Epithelial cell of prostate (primary cell): ENCODE measurements around the gene UBE2E1.
"Not testable (repeated sequence)": the region's sequence is repeated elsewhere in the genome, so short reads cannot be mapped to it uniquely, and the experiment has no call there.

ENCODE experiments used
- DNase-seq: peaks from one replicate; pipeline ENCODE4 v3.0.0-alpha.2; 2011; ENCODE audit warnings: low read depth, low spot score
- H3K27ac ChIP-seq: fragments of 450-650 bp; 2 replicates; pipeline ENCODE4 v1.5.1; 2017; ENCODE audit warnings: mild to moderate bottlenecking

The UBE2E1 gene

GRCh38 chr3:23874359-23875112 is 68.8 kb downstream of the UBE2E1 start:
- no peak for DNase-seq
- no peak overlapping the region for H3K27ac ChIP-seq

GRCh38 chr3:23875113-23875725 is 69.5 kb downstream of the UBE2E1 start:
- no peak overlapping the region for H3K27ac ChIP-seq
- DNase-seq: no peak

DNA sequence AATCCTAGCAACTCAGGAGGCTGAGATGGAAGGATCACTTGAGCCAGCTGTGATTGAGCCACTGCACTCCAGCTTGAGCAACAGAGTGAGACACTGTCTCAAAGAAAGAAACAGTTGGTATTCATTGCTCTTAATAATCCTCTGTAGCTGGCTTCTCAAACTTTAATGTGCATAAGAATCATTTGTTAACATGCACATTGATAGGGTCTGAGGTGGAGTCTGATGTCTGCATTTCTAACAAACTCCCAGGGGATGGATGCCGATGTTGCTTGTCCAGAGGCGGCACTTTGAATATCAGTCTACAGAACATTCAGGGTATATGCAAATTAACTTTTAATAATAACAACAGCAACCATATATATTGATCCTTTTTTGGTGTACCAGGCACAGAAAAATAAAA is 71.2 kb downstream of the UBE2E1 start:
- H3K27ac ChIP-seq: no peak overlapping the region
- DNase-seq: no peak

DNA sequence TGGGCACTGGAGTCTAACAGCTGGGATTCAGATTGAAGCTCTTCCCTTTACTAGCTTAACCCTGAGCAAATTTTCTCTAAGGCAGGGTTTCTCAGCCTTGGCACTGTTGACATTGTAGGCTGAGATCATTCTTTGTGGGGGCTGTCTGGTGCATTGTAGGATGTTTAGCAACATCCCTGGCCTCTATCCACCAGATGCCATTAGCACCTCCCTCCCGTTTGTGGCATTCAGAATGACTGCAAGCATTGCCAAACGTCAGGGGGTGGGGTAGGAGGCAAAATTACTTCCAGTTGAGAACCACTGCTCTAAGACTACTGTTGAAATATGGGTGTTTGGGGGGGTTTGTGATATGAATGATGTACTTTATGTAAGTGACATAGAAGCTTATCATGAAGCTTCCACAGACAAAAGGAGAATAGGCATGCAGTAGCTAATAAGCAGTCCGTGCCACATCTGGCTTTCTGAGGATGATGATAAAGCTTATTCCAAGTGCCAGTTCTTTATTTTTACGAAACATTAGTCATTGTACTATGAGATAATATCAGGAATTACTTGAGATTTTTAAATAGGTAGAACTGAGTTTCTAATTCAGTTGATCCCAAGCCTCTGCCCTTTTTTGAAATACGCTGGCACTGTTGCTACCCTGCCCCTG is 71.7 kb downstream of the UBE2E1 start:
- DNase-seq: peak; percentile 22
- no peak overlapping the region for H3K27ac ChIP-seq

DNA sequence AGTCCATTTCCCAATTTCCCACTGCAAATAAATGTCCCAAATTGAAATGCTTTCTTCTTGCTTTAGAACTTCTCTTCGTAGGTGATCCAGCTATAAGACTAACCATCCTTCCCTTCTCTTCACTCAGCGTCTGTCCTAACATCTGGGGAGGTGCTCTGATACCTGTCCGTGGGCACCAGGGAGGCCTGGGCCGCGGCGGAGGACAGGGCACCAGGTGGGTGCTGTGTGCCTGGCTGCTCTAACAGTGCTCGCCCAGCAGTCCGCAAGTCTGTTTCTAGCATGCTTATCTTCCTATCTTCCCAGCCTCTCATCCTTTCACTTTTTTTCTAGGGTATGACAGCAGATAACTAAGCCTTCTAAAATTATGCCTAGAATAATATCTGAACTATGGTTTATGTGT is 73.7 kb downstream of the UBE2E1 start:
- no peak for DNase-seq
- no peak overlapping the region for H3K27ac ChIP-seq

GRCh38 chr3:23880703-23881339 is 75.1 kb downstream of the UBE2E1 start:
- DNase-seq: no peak
- H3K27ac ChIP-seq: no peak overlapping the region

GRCh38 chr3:23881993-23882392 is 76.2 kb downstream of the UBE2E1 start:
- not testable (repeated sequence) for DNase-seq

DNA sequence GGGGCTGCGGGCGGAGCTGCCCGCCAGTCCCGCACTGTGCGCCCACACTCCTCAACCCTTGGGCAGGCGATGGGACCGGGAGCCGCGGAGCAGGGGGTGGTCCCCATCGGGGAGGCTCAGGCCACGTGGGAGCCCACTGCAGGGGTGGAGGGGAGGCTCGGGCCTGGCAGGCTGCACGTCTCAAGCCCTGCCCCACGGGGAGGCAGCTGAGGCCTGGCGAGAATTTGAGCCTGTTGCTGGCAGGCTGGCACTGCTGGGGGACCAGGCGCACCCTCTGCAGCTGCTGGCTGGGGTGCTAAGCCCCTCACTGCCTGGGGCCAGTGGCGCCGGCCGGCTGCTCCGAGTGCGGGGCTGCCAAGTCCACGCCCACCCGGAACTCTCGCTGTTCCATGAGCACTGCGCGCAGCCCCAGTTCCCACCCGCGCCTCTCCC is 76.7 kb downstream of the UBE2E1 start:
- H3K27ac ChIP-seq: no peak overlapping the region
- no peak for DNase-seq

More at GRCh38 chr3:23881993-23882392, 76.2 kb downstream of the UBE2E1 start:
- H3K27ac ChIP-seq: not testable (repeated sequence)

- DNase-seq: no peak
- peak overlapping the region; percentile 34 for H3K27ac ChIP-seq
These were observed 78.7 kb downstream of the UBE2E1 start for GRCh38 chr3:23884481-23884880.

GRCh38 chr3:23885210-23885609 is 79.5 kb downstream of the UBE2E1 start:
- H3K27ac ChIP-seq: peak overlapping the region; percentile 34
- DNase-seq: no peak

DNA sequence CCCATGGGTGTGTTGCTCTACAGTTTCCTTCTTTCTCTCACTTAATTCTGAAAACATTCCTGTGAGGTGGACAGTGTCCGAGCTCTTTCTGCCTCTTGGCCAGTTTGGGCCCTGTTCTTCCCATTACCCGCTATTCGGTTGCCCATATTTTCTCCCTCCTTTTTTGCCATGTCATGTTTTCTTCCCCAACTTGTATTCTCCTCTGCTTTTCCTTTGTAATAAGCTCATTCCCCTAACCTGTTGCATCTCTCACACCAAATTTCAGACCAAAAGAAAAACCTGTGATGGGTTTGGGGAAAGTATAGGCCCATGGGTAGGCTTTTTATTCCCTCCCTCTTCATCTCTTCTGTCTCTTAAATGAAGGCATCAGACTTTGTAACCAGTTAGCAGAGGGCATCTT is 80.6 kb downstream of the UBE2E1 start:
- H3K27ac ChIP-seq: no peak overlapping the region
- no peak for DNase-seq

DNA sequence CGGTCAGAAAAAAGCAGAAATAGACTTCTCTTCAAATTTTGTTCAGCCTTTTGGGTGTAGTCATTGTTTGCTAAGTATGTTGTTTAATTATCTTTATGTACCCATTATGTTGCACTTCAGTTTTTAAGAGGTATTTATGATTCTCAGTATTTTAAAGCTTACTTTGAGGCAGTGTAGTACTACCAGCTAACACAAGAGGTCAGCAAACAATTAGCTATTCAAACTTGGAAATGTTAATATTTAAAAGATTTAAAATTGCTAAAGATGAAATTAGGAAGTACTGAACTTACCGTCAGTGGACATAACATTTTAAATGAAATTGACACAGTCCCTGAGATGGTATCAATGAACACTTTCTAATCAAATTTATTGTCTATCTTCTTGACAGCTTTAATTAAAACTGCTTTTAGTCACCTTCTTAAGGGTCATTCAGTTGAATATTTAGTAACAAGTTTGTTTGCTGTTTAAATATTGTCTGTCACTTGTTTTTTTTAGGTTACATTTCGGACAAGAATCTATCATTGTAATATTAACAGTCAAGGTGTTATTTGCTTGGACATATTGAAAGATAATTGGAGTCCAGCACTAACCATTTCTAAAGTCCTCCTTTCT is 83.0 kb downstream of the UBE2E1 start:
- DNase-seq: no peak
- H3K27ac ChIP-seq: peak overlapping the region; percentile 43

DNA sequence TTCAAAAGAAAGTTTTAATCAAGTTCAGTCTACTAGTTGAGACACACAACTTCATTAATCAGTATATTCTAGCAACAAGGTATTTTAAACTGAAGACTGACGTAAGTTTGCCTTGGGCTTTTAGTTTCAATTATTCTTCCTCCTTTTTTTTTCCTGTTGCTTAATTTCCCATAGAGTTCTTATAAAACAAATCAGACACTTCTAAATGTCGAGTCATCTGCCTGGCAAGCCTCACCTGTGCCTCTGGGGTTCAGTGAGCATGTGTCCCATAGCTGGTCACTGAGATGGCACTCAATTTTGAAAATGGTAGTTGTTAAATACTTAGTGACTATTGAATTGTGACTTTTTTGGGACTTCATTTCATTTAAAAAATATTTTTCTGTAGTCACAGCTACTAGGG is 83.6 kb downstream of the UBE2E1 start:
- peak overlapping the region; percentile 43 for H3K27ac ChIP-seq
- no peak for DNase-seq

GRCh38 chr3:23889950-23890349 is 84.2 kb downstream of the UBE2E1 start:
- peak overlapping the region; percentile 43 for H3K27ac ChIP-seq
- DNase-seq: no peak

GRCh38 chr3:23894254-23895061 is 88.7 kb downstream of the UBE2E1 start:
- H3K27ac ChIP-seq: no peak overlapping the region
- no peak for DNase-seq

- H3K27ac ChIP-seq: no peak overlapping the region
- DNase-seq: no peak
These were observed 89.4 kb downstream of the UBE2E1 start for GRCh38 chr3:23895181-23895580.

GRCh38 chr3:23900744-23901143 is 95.0 kb downstream of the UBE2E1 start:
- no peak for DNase-seq
- H3K27ac ChIP-seq: no peak overlapping the region

GRCh38 chr3:23904545-23904944 is 98.8 kb downstream of the UBE2E1 start:
- no peak for DNase-seq
- no peak overlapping the region for H3K27ac ChIP-seq

GRCh38 chr3:23909341-23909740 is 103.6 kb downstream of the UBE2E1 start:
- DNase-seq: no peak
- no peak overlapping the region for H3K27ac ChIP-seq

GRCh38 chr3:23911397-23911796 is 105.6 kb downstream of the UBE2E1 start:
- H3K27ac ChIP-seq: no peak overlapping the region
- no peak for DNase-seq
